A673 (cell line): ENCODE data around the gene GRN. TPM values are rescaled to one million over a fixed set of nuclear protein-coding genes. Genes with fewer than 3 reads are reported as not detected.

Experiments
- BruUV-seq: library from RNA; stranded (reverse); fragments of 400-500 nt; replicated peaks from 2 replicates; lab custom pipeline; 2021; lab: Mats Ljungman, UMichigan
- CTCF ChIA-PET: fragments of 300-600 bp; sonication (Branson Sonifier 250); formaldehyde crosslinking; loops from one replicate; lab custom pipeline; 2022; ENCODE audit warnings: antibody characterized with exemption; lab: Charles Lee
- POLR2A ChIA-PET: fragments of 300-600 bp; sonication (Branson Sonifier 250); formaldehyde crosslinking; loops from one replicate; lab custom pipeline; 2022; ENCODE audit warnings: antibody characterized with exemption; ENCODE audit not compliant: low non-redundant PET; lab: Charles Lee
- DNase-seq: peaks from one replicate; pipeline ENCODE4 v3.0.0-alpha.2; 2015; ENCODE audit warnings: low spot score
- H3K27ac ChIP-seq: fragments of 200-600 bp; sonication (generic); 2 replicates; pipeline ENCODE4 v1.5.1; 2016; ENCODE audit warnings: mixed run types, low read depth, mild to moderate bottlenecking, mixed read lengths, antibody characterized with exemption, low read length; ENCODE audit not compliant: poor library complexity, severe bottlenecking
- H3K27me3 ChIP-seq: fragments of 200-600 bp; sonication (generic); replicated peaks from 2 replicates; pipeline ENCODE4 v1.6.1; 2017; ENCODE audit warnings: mixed run types, low read depth, mild to moderate bottlenecking, mixed read lengths, antibody characterized with exemption, low read length; ENCODE audit not compliant: insufficient read depth, poor library complexity
- H3K36me3 ChIP-seq: fragments of 200-600 bp; sonication (generic); 2 replicates; pipeline ENCODE4 v1.6.1; 2016; ENCODE audit warnings: mixed run types, mild to moderate bottlenecking, mixed read lengths, antibody characterized with exemption, low read length; ENCODE audit not compliant: insufficient read depth, poor library complexity, severe bottlenecking
- H3K4me1 ChIP-seq: fragments of 200-600 bp; sonication (generic); 2 replicates; pipeline ENCODE4 v1.6.1; 2017; ENCODE audit warnings: mixed run types, mild to moderate bottlenecking, mixed read lengths, antibody characterized with exemption, low read length; ENCODE audit not compliant: insufficient read depth, poor library complexity, severe bottlenecking
- H3K4me3 ChIP-seq: fragments of 200-600 bp; sonication (generic); 2 replicates; pipeline ENCODE4 v1.5.1; 2016; ENCODE audit warnings: low read depth, mixed run types, mild to moderate bottlenecking, mixed read lengths, low read length; ENCODE audit not compliant: poor library complexity, severe bottlenecking
- H3K9me3 ChIP-seq: fragments of 200-600 bp; sonication (generic); 2 replicates; pipeline ENCODE4 v1.6.1; 2016; ENCODE audit warnings: mixed run types, low read depth, mild to moderate bottlenecking, mixed read lengths, antibody characterized with exemption, low read length; ENCODE audit not compliant: poor library complexity, severe bottlenecking
- EZH2 ChIP-seq: fragments of 200-600 bp; sonication (generic); IDR thresholded peaks from 2 replicates; pipeline ENCODE4 v1.6.1; 2017; ENCODE audit warnings: borderline replicate concordance, low read depth, mild to moderate bottlenecking, mixed read lengths, antibody characterized with exemption, low read length; ENCODE audit not compliant: poor library complexity, severe bottlenecking
- intact Hi-C: fragments of 100-400 bp; cut with micrococcal nuclease; formaldehyde crosslinking; loops from one replicate; pipeline ENCODE4 v1.10.0; 2022; ENCODE audit not compliant: unreplicated experiment
- total RNA-seq: library from RNA; stranded (reverse); gene quantifications from 2 replicates; pipeline ENCODE4 v1.2.3, GENCODE V29; 2021
- TF ChIP-seq, protein P1 (sequence below): fragments of 300-800, 200-600 bp; sonication (generic); conservative IDR thresholded peaks from 2 replicates; pipeline ENCODE4 v1.5.1; 2017; ENCODE audit warnings: low read depth, mild to moderate bottlenecking, antibody characterized with exemption, low read length, moderate library complexity, mixed read lengths

The GRN gene
- total RNA-seq, 1 experiment from 2014 or later = 50.4 TPM

- Histone ChIP-seq H3K27ac (no peak overlapping the region), H3K27me3 (no peaks in the 10 kb centered on the region), H3K4me3 (no peak overlapping the region), H3K36me3 (no peaks in the 10 kb centered on the region), H3K4me1 (no peaks in the 10 kb centered on the region), H3K9me3 (no peaks in the 10 kb centered on the region)
- DNase-seq = no peak
- BruUV-seq = no TSS peak
- ChIA-PET POLR2A (no interaction called here), CTCF (no interaction called here)
- no peak for TF ChIP-seq EZH2
- TF ChIP-seq, protein P1, sequence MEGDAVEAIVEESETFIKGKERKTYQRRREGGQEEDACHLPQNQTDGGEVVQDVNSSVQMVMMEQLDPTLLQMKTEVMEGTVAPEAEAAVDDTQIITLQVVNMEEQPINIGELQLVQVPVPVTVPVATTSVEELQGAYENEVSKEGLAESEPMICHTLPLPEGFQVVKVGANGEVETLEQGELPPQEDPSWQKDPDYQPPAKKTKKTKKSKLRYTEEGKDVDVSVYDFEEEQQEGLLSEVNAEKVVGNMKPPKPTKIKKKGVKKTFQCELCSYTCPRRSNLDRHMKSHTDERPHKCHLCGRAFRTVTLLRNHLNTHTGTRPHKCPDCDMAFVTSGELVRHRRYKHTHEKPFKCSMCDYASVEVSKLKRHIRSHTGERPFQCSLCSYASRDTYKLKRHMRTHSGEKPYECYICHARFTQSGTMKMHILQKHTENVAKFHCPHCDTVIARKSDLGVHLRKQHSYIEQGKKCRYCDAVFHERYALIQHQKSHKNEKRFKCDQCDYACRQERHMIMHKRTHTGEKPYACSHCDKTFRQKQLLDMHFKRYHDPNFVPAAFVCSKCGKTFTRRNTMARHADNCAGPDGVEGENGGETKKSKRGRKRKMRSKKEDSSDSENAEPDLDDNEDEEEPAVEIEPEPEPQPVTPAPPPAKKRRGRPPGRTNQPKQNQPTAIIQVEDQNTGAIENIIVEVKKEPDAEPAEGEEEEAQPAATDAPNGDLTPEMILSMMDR = no peak
- intact Hi-C loops = no loop called here
Observed at GRCh38 chr17:44376779-44377178, 31.7 kb downstream of the GRN start.

- no peak overlapping the region for H3K27ac ChIP-seq
- no peak overlapping the region for H3K4me3 ChIP-seq
- no peak for DNase-seq
- H3K36me3 ChIP-seq = no peaks in the 10 kb centered on the region
- H3K9me3 ChIP-seq = no peaks in the 10 kb centered on the region
- no peaks in the 10 kb centered on the region for H3K4me1 ChIP-seq
- no peak for TF ChIP-seq EZH2
- TF ChIP-seq, protein P1 = no peak
- H3K27me3 ChIP-seq = no peaks in the 10 kb centered on the region
- POLR2A ChIA-PET = no interaction called here
- intact Hi-C loops = no loop called here
- CTCF ChIA-PET = no interaction called here
- BruUV-seq = no TSS peak
Observed at GRCh38 chr17:44378171-44378705, 33.1 kb downstream of the GRN start.

- intact Hi-C loops = no loop called here
- H3K9me3 ChIP-seq = no peaks in the 10 kb centered on the region
- no peaks in the 10 kb centered on the region for H3K27me3 ChIP-seq
- H3K27ac ChIP-seq = no peak overlapping the region
- no peak overlapping the region for H3K4me3 ChIP-seq
- POLR2A ChIA-PET = no interaction called here
- CTCF ChIA-PET = no interaction called here
- TF ChIP-seq, protein P1 = no peak
- no peak for TF ChIP-seq EZH2
- no peaks in the 10 kb centered on the region for H3K36me3 ChIP-seq
- no peaks in the 10 kb centered on the region for H3K4me1 ChIP-seq
- no peak for DNase-seq
- BruUV-seq = no TSS peak
Observed at GRCh38 chr17:44379887-44380286, 34.8 kb downstream of the GRN start.
